Right atrium auricular region (tissue), 2 donors: ENCODE results near the gene USP36. TPM values are rescaled to one million over a fixed set of nuclear protein-coding genes. Genes with fewer than 3 reads are reported as not detected.

Experiments used
- DNase-seq: peaks from one replicate; pipeline ENCODE4 v3.0.0-alpha.2; 2019; ENCODE audit warnings: low spot score
- H3K27ac ChIP-seq, 2 donors: fragments of 200-600 bp; sonication (generic); 1 replicate in 1 of 2; 2 replicates in 1 of 2; pipeline ENCODE4 v1.5.1; 2016 to 2019
- H3K27me3 ChIP-seq, 2 donors: fragments of 200-600 bp; sonication (generic); one replicate each; pipeline versions ENCODE4 v1.5.1 to v1.6.0; 2017 to 2019
- H3K36me3 ChIP-seq: fragments of 200-600 bp; sonication (generic); one replicate; pipeline ENCODE4 v1.5.1; 2016
- H3K4me1 ChIP-seq, 2 donors: fragments of 200-600 bp; sonication (generic); one replicate each; pipeline versions ENCODE4 v1.5.1 to v1.6.0; 2017 to 2019
- H3K4me3 ChIP-seq, 2 donors: fragments of 200-600 bp; sonication (generic); 1 replicate in 1 of 2; 2 replicates in 1 of 2; pipeline ENCODE4 v1.5.1; 2017 to 2019; ENCODE audit warnings: mild to moderate bottlenecking in 1 of 2, moderate library complexity in 1 of 2
- H3K9me3 ChIP-seq, 2 donors: fragments of 200-600 bp; sonication (generic); one replicate each; pipeline ENCODE4 v1.5.1; 2019
- total RNA-seq, 2 donors: library from RNA; depleted of rRNA; stranded (reverse); fragments of >200 nt; gene quantifications; one replicate each; pipeline ENCODE4 v1.1.0, GENCODE V29; 2016
- TF ChIP-seq, protein P1 (sequence below), 2 donors: fragments of 200-600 bp; sonication (generic); IDR thresholded peaks; one replicate each; pipeline ENCODE4 v1.5.1; 2019; ENCODE audit warnings: antibody characterized with exemption in 2 of 2

Gene USP36
- total RNA-seq, 2 donors from 2014 or later = 15.4 to 18.1 TPM

DNA sequence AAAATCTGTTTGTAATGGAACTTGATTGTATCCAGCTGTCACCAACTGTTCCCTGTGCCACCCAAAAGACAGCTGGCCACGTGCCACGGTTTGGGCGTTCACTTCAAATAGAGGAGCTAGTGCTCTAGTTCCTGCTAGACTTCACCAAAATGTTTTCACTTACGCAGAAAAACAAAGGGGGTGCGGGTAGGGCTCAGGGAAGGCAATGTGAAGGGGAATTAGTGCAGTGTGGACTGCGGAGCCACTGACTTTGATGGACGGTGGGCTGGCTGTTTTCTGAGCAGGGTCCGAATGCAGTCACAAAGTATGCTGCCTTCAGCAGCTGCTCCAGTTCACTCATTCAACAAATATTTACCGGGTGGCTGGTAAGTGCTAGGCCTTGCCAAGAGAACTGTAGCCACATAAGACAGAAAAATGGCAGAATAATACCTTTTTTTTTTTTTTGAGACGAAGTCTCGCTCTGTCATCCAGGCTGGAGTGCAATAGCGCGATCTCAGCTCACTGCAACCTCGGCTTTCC lies 50.9 kb downstream of the USP36 start:
- TF ChIP-seq, protein P1, sequence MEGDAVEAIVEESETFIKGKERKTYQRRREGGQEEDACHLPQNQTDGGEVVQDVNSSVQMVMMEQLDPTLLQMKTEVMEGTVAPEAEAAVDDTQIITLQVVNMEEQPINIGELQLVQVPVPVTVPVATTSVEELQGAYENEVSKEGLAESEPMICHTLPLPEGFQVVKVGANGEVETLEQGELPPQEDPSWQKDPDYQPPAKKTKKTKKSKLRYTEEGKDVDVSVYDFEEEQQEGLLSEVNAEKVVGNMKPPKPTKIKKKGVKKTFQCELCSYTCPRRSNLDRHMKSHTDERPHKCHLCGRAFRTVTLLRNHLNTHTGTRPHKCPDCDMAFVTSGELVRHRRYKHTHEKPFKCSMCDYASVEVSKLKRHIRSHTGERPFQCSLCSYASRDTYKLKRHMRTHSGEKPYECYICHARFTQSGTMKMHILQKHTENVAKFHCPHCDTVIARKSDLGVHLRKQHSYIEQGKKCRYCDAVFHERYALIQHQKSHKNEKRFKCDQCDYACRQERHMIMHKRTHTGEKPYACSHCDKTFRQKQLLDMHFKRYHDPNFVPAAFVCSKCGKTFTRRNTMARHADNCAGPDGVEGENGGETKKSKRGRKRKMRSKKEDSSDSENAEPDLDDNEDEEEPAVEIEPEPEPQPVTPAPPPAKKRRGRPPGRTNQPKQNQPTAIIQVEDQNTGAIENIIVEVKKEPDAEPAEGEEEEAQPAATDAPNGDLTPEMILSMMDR (IDR thresholded peaks at IDR 0.05) = no peak
- Histone ChIP-seq H3K27me3 (no peaks in the 10 kb centered on the region), H3K4me3 (no peak overlapping the region), H3K9me3 (no peaks in the 10 kb centered on the region), H3K36me3 (peaks cover under 1% of the 10 kb centered on the region), H3K4me1 (peaks cover 0 to 42% of the 10 kb centered on the region in 2 donors), H3K27ac (peak overlapping the region; percentile 8 to 27)
- DNase-seq = peak; percentile 87

DNA sequence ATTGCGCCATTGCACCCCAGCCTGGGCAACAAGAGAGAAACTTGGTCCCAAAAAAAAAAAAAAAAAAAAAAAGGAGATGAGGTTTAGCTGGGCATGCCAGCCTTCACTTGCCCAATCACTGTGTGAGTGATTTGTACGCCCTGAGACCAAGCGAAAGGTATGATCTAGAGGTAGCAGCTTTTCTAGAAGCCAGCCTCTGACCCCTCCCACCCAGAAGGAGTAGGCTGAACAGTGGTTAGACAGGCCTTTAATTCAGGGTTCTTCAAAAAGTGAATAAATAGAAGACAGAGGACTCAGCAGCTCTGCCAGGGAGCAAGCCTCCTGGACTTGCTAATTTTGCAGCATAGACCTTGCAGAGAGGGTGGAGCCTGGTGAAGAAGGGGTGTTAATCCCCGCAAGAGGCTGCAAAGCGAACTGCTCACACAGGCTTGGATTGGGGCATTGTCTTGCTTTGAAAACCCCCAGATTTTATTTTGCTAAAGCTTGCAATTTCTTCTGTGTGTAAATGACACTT lies 51.4 kb downstream of the USP36 start:
- TF ChIP-seq, protein P1 (IDR thresholded peaks at IDR 0.05) = no peak
- Histone ChIP-seq H3K4me3 (no peak overlapping the region), H3K27ac (peak overlapping the region; percentile 8 to 27), H3K36me3 (no peaks in the 10 kb centered on the region), H3K9me3 (no peaks in the 10 kb centered on the region), H3K27me3 (no peaks in the 10 kb centered on the region), H3K4me1 (peaks cover 0 to 40% of the 10 kb centered on the region in 2 donors)
- no peak for DNase-seq

DNA sequence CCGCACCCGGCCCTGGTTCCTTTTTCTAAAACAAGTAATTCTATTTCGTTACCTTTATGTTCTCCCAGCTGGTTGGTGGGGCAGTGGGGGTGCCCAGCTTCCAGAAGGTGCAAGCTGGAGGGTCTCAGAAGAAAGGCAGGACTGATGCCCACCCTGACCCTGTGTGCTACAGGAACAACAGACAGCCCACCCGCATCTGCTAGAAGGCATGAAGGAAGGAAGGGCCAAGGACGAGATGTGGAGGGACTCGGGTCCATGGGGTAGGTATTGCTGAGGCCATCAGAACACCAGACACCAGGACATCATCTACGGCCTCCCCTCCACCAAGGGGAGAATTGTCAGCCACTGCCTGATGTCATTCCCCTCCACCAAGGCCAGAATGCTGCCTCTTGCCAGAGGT lies 52.2 kb downstream of the USP36 start:
- no peak overlapping the region for H3K4me3 ChIP-seq
- no peak overlapping the region for H3K27ac ChIP-seq
- no peaks in the 10 kb centered on the region for H3K36me3 ChIP-seq
- H3K27me3 ChIP-seq = no peaks in the 10 kb centered on the region
- TF ChIP-seq, protein P1 (IDR thresholded peaks at IDR 0.05) = no peak
- no peaks in the 10 kb centered on the region for H3K9me3 ChIP-seq
- no peak for DNase-seq
- peaks cover 0 to 37% of the 10 kb centered on the region in 2 donors for H3K4me1 ChIP-seq

DNA sequence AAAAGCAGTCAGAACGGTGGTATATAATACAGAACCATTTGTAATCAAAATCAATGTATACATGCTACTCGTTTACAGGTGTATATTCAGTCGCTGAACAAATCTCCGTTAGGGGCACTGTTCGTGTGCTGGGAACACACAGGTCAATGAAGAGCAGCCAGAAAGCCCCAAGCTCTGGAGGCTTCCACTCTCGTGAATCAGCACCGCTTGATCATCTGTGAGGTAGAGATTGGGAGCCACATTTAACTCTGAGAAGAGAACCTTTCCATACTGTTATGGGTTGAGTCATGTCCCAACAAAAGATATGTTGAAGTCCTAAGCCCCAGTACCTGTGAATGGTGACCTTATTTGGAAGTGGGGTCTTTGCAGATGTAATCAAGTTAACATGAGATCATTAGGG lies 53.2 kb downstream of the USP36 start:
- Histone ChIP-seq H3K4me3 (no peak overlapping the region), H3K27me3 (no peaks in the 10 kb centered on the region), H3K27ac (no peak overlapping the region), H3K36me3 (no peaks in the 10 kb centered on the region), H3K9me3 (no peaks in the 10 kb centered on the region), H3K4me1 (peaks cover 0 to 44% of the 10 kb centered on the region in 2 donors)
- TF ChIP-seq, protein P1 (IDR thresholded peaks at IDR 0.05) = no peak
- no peak for DNase-seq

DNA sequence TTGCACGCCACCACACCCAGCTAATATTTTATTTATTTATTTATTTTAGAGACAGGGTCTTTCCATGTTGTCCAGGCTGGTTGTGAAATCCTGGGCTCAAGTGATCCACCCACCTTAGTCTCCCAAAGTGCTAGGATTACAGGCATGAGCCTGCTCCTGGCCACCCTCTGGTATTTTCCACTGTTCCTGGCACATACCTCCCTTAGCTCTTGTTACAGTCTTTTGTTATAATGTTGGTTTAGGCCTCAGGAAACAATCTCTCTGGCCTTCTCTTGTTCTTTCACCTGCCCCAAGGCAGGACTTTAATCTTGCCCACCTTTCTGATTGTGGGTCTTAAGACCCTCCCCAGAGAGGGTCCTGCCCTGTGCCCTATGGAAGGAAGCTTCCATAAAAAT lies 55.0 kb downstream of the USP36 start:
- H3K27me3 ChIP-seq = no peaks in the 10 kb centered on the region
- H3K27ac ChIP-seq = no peak overlapping the region
- H3K9me3 ChIP-seq = no peaks in the 10 kb centered on the region
- peaks cover 0 to 30% of the 10 kb centered on the region in 2 donors for H3K4me1 ChIP-seq
- DNase-seq = no peak
- TF ChIP-seq, protein P1 (IDR thresholded peaks at IDR 0.05) = no peak
- H3K4me3 ChIP-seq = no peak overlapping the region
- H3K36me3 ChIP-seq = no peaks in the 10 kb centered on the region
